OCI-LY3 (cell line): Measurements from ENCODE around the gene RFXAP.

ENCODE experiments used
- H2AFZ ChIP-seq: fragments of 200-600, 300-600 bp; shearing (Covaris generic); 2 replicates; pipeline ENCODE4 v1.6.0; 2014; ENCODE audit warnings: antibody characterized with exemption, low read depth, low read length
- H3K27ac ChIP-seq: fragments of 200-600, 300-600 bp; sonication (generic); 2 replicates; pipeline ENCODE4 v1.5.1; 2014; ENCODE audit warnings: mild to moderate bottlenecking, low read length, moderate library complexity, mixed read lengths
- H3K27me3 ChIP-seq: fragments of 200-600, 300-600 bp; sonication (generic); 2 replicates; pipeline ENCODE4 v1.6.1; 2014; ENCODE audit warnings: low read depth, low read length, mixed read lengths
- H3K36me3 ChIP-seq: fragments of 200-600, 300-600 bp; sonication (generic); replicated peaks from 2 replicates; pipeline ENCODE3; 2014; ENCODE audit warnings: low read depth, low read length, mixed read lengths
- H3K4me1 ChIP-seq: fragments of 300-600, 200-600 bp; sonication (generic); 2 replicates; pipeline ENCODE4 v1.6.1; 2014; ENCODE audit warnings: low read length, mixed read lengths
- H3K4me2 ChIP-seq: fragments of 200-600, 300-600 bp; sonication (generic); 2 replicates; pipeline ENCODE4 v1.6.1; 2014; ENCODE audit warnings: low read length, mixed read lengths
- H3K4me3 ChIP-seq: fragments of 300-600, 200-600 bp; sonication (generic); 2 replicates; pipeline ENCODE4 v1.5.1; 2014; ENCODE audit warnings: antibody characterized with exemption, mild to moderate bottlenecking, low read length, moderate library complexity
- H3K79me2 ChIP-seq: fragments of 300-600, 200-600 bp; shearing (Covaris generic); 2 replicates; pipeline ENCODE4 v1.6.1; 2014; ENCODE audit warnings: mild to moderate bottlenecking, low read length, mixed read lengths
- H3K9ac ChIP-seq: fragments of 300-600, 200-600 bp; shearing (Covaris generic); 2 replicates; pipeline ENCODE4 v1.6.0; 2014; ENCODE audit warnings: mild to moderate bottlenecking, low read length, moderate library complexity
- H3K9me3 ChIP-seq: fragments of 200-600, 300-600 bp; shearing (Covaris generic); 2 replicates; pipeline ENCODE4 v1.6.1; 2014; ENCODE audit warnings: low read length, mixed read lengths; ENCODE audit not compliant: insufficient read depth
- H4K20me1 ChIP-seq: fragments of 200-600, 300-600 bp; sonication (generic); 2 replicates; pipeline ENCODE4 v1.6.1; 2016; ENCODE audit warnings: low read length, mixed read lengths; ENCODE audit not compliant: insufficient read depth
- EZH2phosphoT487 ChIP-seq: fragments of 200-600 bp; shearing (Covaris generic); IDR thresholded peaks from 2 replicates; pipeline ENCODE4 v1.6.1; 2018; ENCODE audit warnings: antibody characterized with exemption, mixed run types, low read depth
- TF ChIP-seq, protein P1 (sequence below): fragments of 200-600, 300-600 bp; sonication (generic); IDR thresholded peaks from 2 replicates; pipeline ENCODE4 v1.5.1; 2014; ENCODE audit warnings: antibody characterized with exemption, low read length, low read depth

Gene RFXAP

GRCh38 chr13:36804588-36804987 lies 14.4 kb upstream of the RFXAP start:
- no peak for TF ChIP-seq EZH2phosphoT487
- TF ChIP-seq, protein P1, sequence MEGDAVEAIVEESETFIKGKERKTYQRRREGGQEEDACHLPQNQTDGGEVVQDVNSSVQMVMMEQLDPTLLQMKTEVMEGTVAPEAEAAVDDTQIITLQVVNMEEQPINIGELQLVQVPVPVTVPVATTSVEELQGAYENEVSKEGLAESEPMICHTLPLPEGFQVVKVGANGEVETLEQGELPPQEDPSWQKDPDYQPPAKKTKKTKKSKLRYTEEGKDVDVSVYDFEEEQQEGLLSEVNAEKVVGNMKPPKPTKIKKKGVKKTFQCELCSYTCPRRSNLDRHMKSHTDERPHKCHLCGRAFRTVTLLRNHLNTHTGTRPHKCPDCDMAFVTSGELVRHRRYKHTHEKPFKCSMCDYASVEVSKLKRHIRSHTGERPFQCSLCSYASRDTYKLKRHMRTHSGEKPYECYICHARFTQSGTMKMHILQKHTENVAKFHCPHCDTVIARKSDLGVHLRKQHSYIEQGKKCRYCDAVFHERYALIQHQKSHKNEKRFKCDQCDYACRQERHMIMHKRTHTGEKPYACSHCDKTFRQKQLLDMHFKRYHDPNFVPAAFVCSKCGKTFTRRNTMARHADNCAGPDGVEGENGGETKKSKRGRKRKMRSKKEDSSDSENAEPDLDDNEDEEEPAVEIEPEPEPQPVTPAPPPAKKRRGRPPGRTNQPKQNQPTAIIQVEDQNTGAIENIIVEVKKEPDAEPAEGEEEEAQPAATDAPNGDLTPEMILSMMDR, result no peak
- Histone ChIP-seq H3K4me3 (no peak overlapping the region), H4K20me1 (no peaks in the 10 kb centered on the region), H3K79me2 (no peaks in the 10 kb centered on the region), H2AFZ (no peak overlapping the region), H3K9ac (no peak overlapping the region), H3K4me2 (no peak overlapping the region), H3K27ac (no peak overlapping the region), H3K27me3 (peaks cover 3% of the 10 kb centered on the region; the same call in 1 of the 2 replicates), H3K9me3 (no peaks in the 10 kb centered on the region), H3K36me3 (no peaks in the 10 kb centered on the region), H3K4me1 (peaks cover 8% of the 10 kb centered on the region)

DNA sequence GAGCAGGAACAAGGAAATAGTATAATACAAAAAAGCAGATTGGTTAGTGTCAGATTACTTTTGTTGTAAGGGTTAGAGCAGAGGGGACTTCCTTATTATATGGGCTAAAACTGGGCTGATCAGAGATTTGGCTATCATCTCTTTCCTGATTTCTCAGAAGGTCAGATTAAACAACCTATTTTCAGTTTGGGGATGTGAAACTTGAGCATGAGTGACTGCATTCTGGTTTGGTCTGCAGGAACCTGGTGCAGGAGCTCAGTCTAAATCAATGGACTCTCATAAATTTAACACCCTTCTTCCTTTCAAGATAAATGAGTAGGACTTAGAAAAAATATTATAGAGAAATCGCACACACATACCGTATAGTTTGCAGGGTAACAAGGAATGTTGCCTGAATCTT lies 12.9 kb upstream of the RFXAP start:
- no peak overlapping the region for H3K9ac ChIP-seq
- no peak overlapping the region for H2AFZ ChIP-seq
- H3K4me2 ChIP-seq, result peak overlapping the region; percentile 19; the same call in 1 of the 2 replicates
- peaks cover 8% of the 10 kb centered on the region for H3K4me1 ChIP-seq
- no peak overlapping the region for H3K4me3 ChIP-seq
- peaks cover 3% of the 10 kb centered on the region; the same call in 1 of the 2 replicates for H3K27me3 ChIP-seq
- no peaks in the 10 kb centered on the region for H3K9me3 ChIP-seq
- no peaks in the 10 kb centered on the region for H3K36me3 ChIP-seq
- no peaks in the 10 kb centered on the region for H4K20me1 ChIP-seq
- TF ChIP-seq, protein P1, result no peak
- no peak for TF ChIP-seq EZH2phosphoT487
- no peak overlapping the region for H3K27ac ChIP-seq
- no peaks in the 10 kb centered on the region for H3K79me2 ChIP-seq

- no peak overlapping the region for H3K9ac ChIP-seq
- no peaks in the 10 kb centered on the region for H4K20me1 ChIP-seq
- H3K27me3 ChIP-seq, result peaks cover 3% of the 10 kb centered on the region; the same call in 1 of the 2 replicates
- no peak overlapping the region for H3K27ac ChIP-seq
- H3K79me2 ChIP-seq, result no peaks in the 10 kb centered on the region
- H3K4me1 ChIP-seq, result peaks cover 8% of the 10 kb centered on the region
- no peaks in the 10 kb centered on the region for H3K36me3 ChIP-seq
- no peak overlapping the region for H3K4me3 ChIP-seq
- TF ChIP-seq, protein P1, result no peak
- TF ChIP-seq EZH2phosphoT487, result no peak
- H2AFZ ChIP-seq, result no peak overlapping the region
- H3K4me2 ChIP-seq, result no peak overlapping the region
- H3K9me3 ChIP-seq, result no peaks in the 10 kb centered on the region
Observed at GRCh38 chr13:36807616-36808015, 11.4 kb upstream of the RFXAP start.

- no peak overlapping the region for H3K4me3 ChIP-seq
- no peak overlapping the region for H3K27ac ChIP-seq
- no peaks in the 10 kb centered on the region for H3K27me3 ChIP-seq
- no peaks in the 10 kb centered on the region for H4K20me1 ChIP-seq
- H3K9ac ChIP-seq, result no peak overlapping the region
- no peak for TF ChIP-seq EZH2phosphoT487
- TF ChIP-seq, protein P1, result no peak
- H2AFZ ChIP-seq, result no peak overlapping the region
- no peaks in the 10 kb centered on the region for H3K79me2 ChIP-seq
- peaks cover 2% of the 10 kb centered on the region for H3K4me1 ChIP-seq
- no peak overlapping the region for H3K4me2 ChIP-seq
- H3K36me3 ChIP-seq, result no peaks in the 10 kb centered on the region
- no peaks in the 10 kb centered on the region for H3K9me3 ChIP-seq
Observed at GRCh38 chr13:36813225-36813624, 5.8 kb upstream of the RFXAP start.
